ENCODE measurements around the gene ACO1.

ACO1 gene

DNA sequence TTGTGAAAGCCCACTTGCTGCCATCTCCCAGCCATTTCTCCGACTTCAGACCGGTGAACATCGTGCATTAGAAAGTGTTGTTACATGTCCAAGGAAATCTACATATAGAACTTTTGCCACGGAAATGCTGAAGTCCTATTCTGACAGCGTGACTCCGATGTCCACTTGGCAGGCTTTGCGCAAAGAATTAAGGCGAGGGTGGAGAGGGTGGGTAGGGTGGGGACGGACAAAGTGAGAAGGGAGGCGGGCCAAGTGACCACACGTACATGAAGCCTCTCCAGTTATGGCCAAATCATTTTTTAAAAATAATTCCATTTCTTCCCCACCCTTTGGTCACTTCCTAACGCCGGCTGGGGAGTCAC is 460 bp upstream of the ACO1 start:
- no peak for DNase-seq

DNA sequence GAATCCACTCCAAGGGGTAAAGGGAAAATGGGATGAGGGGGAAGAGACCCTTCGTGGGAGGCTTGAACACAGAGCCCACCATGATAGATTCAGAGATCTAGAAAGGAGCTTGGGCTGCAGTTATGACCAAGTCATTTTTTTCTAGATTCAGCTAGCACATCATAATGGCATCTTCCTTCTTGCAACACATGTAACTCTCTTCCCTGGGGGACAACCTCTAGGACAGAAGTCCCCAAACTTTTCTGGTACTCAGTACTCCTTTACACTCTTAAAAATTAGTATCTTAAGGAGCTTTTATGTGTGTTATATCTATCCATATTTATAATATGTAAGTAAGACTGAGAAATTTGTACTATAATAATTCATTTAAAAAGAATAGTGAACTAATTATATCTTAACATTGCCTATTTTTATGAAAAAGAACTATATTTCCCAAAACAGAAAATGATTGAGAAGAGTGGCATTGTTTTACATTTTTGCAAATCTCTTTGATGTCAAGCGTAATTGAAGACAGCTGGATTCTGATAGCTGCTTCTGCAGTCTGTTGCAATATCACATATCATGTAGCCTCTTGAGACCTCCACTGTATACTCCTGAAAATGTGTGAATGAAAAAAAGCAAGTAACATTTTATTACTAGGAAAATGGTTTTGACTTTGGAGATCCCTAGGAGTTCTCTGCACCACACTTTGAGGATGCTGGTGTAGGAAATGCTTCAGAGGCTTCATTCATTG is 875 bp downstream of the ACO1 start:
- DNase-seq, result no peak

DNA sequence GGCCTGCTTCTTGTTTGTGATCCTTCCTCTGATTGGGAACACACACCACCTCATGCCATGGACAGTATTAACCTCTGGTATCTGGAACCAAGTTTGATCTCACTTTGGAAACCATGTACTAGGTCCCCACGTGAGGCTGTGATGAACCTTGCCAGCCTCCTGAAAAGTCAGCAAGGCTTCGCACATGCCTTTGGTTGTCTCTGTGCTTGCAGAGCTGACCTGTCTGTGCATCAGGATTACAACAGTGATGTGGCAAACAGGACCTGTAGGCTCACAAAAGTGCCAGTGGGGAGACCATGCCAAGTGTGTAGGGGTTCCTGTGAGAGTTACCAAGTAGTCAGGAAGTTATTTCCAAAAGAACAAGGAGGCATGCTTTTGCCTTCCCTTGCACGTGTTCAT is 1.4 kb downstream of the ACO1 start:
- no peak for DNase-seq

DNA sequence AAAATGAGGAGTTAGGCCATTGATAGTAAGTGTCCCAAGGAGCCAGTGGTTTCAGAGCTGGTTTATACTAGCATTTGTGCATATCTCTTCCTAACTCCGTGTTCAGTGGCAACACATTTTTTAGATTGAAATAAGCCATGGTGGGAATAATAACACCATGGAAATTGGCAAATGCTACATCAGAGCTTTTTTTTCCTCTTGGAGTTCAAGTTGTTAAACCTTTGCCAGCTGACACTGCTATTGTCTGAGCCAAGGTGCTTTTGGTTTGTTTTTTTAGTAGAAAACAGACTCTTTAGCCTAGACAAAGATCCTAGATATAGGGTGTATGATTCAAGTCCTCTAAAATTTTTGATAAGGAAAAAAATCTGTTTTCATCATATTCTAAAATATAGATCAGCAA is 2.8 kb downstream of the ACO1 start:
- DNase-seq, result no peak

DNA sequence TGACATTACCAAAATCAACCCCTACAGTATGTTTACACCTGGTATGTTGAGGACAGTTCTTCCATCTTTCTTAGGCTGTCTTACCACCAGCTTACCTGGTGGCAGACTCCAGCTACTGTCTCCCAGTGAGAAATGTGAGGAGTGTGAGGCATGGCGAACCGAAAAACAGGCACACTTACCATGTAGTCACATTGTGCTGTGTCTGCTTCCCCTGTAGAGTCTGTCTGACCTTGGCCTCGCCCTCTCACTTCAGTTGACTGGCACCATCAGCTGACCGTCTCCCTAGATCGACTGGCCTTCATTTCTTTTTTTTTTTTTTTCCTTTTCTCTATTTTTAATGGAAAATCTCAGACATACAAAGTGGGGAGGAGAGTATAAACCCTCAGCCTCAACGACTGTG is 4.9 kb downstream of the ACO1 start:
- no peak for DNase-seq

DNA sequence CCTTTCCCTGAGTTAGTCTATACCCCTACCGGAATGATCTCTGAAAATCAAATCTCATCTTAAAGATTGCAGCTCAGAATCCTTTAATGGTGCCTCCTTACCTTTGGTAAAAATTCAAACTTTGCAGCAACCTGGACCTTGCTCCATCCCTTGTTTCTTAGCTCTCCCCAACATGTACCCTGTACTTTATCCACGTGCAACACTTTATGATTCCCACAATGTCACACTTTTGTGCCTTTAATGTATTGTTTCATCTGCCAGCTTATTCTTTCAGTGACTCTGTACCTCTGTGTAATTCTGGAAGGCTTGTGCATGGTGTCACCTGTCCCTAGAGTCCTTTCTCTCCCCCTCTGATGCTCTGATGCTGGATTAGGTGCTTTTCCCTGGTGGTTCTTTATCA is 9.5 kb downstream of the ACO1 start:
- no peak for DNase-seq

DNA sequence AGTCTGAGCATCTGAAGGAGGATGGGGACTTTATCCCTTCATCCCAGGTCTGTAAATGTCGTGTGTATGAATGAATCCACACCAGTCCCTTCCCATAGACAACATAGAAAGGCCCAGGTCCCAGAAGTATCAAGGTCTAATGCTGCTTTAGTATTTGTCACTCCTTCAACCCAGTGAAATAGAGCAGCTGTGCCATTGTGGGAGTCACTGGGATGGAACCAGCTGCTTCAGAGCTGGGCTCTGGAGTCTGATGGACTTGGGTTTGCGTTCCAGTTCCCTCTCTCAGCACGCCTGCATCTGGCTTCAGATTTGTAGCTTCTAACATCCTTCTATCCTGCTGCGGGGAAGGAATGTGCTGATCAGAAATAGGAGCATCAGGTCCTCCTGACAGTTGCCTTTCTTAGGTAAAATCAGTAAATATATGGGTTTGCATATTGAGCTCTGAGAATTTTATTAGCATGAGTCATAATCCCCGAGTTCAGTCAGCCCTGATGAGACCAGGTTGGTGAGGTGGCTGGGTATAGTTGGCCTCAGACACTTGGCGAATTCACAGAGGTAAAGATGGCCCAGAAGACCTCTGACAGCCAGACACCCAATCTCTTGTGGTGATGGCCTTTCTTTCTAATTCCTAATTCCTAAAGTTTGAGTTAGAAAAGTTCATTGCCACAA is 10.1 kb downstream of the ACO1 start:
- no peak for DNase-seq

DNA sequence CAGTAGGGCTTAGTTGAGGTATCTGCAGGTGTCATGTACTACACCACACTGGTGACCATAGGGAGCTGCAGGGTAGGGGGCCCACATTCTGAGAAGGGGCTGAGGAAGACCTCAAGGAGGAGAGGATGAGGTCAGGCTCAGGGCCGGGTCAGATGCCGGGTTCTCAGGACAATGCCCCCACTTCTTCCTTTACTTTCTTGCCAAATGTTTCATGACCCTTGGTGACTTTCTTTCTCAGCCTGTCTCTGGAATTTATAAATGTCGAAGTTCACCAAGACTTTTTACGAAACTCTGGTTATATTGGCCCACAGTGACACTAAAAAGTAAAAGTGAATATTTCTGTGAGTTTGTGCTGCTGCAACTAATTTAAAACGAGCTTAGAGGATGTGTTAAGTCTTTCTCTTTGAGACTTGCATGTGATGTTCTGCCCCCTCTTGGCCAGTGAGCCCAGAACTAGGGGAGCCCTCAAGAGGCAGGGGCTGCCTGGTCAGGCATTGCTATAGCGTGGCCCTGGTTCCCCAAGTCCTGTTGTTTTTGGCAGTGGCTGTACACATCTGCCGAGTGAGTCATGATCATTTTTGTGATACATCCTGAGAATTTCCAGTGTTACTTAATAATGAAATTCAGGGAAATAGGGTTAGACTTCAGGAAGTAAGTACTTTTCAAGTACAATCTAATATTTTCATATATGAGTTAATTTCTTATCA is 11.2 kb downstream of the ACO1 start:
- DNase-seq, result no peak

DNA sequence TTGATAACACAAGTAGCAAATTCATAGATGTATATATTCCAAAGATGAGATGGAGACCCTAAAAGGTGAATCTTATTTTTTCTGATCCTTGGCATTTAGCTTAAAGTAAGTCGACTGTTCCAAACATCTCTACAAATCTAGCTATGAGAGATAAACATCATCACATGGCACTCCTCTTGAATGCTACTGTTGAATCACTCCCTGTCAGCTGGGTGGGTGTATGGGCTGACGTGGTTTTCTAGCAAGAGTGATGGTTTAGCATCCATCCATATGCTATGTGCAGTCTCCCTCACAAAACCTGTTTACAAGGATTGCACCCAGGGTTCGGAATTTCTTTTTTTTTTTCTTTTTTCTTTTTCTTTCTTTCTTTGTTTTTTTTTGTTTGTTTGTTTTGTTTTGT is 13.8 kb downstream of the ACO1 start:
- DNase-seq, result no peak

DNA sequence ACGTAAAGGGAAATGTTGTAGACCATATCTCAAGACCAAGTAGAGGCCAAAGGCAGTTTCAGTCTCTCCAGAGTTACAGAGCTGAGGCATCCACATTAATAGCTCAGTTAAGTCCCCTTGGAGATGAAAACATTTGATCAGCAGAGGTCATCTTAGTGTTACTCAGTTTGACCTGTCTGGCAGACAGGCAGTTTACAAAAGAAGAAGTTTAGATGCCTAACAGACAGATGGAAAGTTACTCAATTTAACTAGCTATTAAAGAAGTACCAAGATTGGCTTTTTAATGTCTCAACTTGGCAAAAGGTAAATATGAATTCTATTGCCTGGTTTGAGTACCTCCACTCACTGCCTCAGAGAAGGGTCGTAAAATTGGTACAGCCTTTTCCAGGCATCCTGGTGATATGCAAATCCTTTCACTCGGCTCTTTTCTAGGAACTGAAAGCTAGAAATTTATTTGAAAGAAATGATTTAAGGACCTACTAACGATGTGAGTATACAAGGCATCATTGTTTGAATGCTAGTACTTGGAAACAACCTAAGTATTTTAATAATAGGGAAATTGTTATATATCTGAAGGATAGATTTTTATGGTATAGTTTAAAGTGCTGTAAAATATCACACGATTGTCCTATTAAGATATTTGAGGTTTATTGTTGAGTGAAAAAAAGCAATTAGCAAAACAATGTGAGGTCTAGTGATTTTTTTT is 14.8 kb downstream of the ACO1 start:
- DNase-seq, result no peak

DNA sequence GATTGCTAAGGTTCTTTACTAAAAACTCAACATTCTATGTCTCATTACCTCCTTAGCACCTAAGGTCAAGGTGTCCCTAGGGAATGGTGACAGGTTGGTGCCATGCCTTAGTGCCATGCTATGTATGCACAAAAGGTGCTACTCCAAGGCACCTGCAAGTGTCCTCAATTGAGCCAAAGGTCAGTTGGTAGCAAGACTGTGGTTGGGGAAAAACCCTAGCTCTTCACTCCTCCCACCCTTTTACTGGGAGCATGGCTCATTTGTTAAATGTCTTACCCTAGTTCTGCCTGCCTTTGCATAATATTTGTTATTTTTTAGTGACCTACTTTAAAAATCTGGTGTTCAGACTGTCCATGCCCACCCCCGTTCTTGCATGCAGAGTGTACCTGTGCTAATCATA is 17.0 kb downstream of the ACO1 start:
- DNase-seq, result no peak

DNA sequence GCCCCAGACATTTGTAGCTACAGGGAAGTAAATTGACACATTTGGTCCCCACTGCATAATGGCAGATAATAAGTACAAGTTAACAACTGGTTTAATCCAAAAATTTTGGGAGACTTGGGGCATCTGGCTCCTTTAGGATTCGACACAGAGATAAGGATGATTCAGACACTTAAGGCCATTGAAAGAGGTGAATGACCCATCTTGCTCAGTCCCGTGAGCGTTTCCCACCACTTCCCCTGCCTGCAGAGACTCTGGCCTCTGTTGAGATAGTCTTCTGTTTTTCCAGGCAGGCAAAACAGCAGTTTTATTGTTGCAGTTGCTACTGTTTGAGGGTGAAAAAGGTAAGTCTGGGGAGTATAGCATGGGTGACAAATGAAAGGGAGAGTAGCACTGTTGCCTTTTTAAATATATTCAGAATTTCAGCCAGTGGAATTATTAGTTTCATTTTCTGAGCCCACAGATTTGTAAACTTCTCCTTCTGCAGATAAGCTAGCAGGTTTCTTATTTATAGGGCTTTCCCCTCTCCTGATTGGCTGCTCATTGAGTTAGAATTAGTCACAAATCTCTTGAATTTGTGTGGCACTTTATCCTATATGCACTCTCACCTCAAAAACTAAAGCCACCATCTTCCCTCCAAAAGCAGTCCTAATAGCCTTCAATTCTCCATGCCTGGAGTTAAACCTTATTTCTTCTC is 19.3 kb downstream of the ACO1 start:
- no peak for DNase-seq

DNA sequence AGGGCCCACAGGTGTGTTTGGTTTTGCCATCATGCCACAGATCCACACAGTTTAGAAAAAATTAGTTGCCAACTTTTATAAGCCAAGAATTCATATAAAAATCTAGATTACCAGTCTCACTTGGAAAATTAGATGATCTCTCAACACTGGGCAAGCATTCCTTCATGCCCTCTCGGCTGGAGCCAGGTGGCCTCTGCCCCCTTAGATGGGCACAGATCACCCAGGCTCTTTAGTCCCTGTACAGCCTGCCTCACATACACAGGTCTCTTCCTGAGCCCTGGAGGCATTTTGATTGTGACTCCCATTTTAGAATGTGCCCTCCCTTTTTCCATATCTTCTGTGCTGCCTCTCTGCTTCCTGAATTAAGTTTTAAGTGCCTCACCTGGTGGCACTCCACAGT is 20.0 kb downstream of the ACO1 start:
- no peak for DNase-seq

DNA sequence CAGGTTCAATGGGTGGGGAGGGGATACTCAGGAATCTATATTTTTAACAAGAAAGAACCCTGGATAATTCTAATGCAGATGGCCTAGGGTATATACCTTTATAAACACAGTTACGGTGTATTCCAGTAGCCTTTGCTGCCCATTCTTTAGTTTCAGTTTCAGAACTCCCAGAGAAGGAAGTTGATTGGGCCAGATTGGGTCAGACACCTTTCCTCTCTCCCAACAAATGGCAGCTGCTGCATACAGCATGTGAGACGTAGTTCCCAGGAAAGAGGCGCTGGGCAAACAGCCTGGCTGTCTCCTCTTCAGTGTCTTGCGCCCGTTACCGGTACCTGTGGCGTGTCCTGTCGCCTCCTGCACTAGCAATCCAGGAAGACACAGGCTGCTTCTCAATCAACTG is 20.4 kb downstream of the ACO1 start:
- no peak for DNase-seq

DNA sequence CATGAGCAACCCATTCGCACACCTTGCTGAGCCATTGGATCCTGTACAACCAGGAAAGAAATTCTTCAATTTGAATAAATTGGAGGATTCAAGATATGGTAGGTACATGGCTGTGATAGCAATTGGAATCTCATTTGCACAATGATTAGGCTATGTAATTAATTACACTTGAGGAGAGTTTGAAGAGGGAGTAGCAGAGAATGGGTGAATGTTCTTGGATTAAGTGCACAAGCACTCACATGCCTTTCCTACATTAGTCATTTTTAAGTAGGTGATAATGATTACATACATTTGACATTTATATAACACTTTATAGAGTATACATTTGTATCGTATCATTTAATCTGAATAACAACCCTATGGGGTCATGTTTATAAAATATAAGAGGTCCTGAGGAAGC is 21.1 kb downstream of the ACO1 start:
- no peak for DNase-seq

DNA sequence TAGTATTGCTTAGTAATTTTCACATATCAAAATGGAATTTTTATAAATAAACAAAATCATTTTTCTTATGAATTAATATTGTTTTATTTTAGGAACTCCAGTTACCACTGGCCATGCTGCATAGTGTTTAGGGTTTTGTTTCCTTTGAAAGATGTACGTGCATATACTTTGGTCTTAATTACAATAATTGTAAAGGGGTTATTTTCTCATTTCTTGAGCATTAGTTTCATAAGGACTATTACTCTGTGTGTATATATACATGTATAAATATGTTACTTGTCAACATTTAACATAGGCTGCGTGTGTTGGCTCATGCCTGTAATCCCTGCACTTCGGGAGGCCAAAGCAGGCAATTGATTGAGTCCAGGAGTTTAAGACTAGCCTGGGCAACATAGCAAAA is 21.6 kb downstream of the ACO1 start:
- DNase-seq, result no peak

DNA sequence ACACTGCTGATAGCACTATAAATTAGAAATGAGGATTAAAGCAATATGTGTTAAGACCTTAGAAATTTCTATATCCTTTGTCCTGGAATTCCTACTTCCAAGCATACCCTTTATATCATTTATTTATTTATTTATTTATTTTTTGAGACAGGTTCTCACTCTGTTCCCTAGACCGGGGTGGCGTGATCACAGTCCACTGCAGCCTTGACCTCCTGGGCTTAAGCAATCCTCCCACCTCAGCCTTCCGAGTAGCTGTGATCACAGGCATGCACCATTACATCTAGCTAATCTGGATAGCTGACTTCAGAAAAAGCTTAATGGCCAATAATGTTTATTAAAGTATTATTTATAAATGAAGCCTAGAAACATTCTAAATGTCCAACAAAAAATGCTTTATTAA is 27.3 kb downstream of the ACO1 start:
- no peak for DNase-seq

DNA sequence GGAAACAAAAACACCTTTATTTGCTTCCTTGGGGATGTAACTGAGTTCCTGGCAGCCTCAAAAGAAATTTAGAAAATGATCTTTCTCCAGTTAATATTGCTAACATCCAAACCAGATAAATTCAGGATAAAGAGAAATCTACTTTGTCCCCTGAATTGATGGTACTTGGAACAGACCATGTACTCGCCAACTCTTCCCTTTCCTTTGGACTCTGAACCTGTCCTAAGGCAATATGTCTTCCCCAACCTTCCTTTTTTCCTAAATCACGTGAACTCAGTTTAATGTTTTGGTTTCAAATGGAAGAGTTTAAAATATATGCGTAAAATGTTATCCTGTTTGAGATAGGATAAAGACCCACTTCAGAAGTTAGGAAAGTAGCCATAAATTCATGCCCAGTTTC is 28.0 kb downstream of the ACO1 start:
- DNase-seq, result no peak

DNA sequence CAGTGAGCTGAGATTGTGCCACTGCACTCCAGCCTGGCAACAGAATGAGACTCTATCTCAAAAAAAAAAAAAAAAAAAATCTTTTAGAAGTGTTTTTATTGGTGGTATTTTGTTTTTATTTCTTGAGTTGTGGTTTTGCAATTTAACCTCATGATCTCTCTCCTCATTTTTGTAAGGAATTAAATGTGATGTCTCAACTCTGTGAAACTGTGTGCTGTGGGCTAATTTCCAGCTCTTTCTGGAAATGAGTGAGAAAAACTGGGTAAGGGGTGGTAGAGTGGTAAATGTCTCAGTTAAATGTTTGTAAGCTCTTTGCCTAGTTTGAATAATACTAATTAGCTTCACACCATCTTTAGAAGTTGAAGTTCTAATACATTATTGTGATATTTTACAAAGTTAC is 29.0 kb downstream of the ACO1 start:
- no peak for DNase-seq

DNA sequence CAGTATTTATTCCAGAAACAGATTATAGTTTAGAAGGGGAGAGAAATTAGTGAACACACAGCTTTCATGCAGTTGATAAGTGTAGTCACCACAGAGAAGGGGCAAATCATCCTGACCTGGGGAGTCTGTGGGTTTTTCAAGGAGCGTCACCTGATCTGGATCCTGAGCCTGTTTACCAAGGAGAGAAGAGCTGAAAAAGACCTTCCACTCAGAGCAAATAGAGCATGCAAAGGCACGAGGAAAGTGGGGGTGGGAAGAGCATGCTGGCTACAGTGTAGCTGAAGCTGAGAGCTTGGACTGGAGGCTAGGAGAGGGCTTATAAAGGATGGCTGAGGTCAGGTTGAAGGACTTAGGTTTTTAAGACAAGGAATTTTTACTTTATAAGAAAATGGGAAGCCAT is 30.4 kb downstream of the ACO1 start:
- no peak for DNase-seq

DNA sequence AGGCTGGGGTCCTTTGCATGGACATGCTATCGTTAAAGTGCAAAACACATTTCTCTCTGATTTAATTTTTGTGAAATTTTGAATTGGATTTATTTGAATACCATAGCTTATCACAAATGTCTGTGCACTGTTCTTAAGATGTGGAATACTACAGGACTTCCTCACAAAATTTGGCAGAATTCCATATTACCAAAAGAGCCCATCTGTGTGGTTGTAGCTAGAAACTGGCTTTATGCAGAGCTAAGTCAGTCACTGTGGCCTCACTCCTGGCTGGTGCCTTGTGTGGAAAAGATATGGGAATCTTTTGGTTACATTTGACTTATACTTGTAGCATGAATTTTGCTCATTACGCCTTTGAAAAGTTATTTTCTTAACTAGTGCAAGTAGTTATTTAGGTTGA is 35.5 kb downstream of the ACO1 start:
- DNase-seq, result no peak

DNA sequence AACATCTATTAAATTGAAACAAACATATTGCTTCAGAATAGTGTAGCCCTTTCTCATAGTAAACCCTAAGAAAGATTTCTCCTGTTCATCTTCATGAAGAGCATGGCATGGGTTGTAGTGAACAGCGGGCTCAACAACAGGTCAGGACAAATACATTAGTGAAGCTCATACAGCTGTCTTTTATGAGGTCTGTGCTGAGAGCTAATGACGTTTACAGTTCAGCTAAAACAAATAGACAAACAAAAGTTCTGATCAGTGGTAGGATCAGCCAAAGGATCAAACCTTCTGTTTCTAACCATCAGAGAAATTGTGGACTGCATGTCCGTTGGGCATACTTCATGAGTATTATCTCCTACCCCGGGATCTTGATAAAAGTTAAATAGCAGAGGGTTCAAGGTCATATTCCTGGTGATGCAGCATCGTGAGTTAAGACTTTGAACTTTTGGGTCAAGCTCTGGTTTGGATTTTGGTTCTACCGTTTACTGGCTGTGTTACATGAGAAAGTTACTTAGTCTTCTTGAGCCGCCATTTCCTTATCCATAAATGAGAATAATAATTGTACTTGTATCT is 37.9 kb downstream of the ACO1 start:
- DNase-seq, result no peak

DNA sequence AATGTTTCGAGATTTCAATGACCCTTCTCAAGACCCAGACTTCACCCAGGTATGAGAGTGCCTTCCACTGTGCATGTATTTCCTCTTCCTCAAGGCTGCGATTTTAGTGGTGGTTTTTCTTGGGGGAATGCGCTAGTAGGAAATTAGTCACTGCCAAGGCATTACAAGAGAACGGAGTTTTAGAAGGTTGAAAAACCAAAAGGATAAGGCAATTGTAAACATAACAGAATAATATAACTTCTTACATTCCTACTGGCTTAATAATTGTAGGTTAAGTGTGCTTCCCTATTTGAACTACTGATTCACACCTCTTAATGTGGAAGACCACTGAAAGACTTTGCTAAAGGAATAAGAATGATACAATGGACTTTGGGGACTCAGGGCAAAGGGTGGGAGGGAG is 38.9 kb downstream of the ACO1 start:
- no peak for DNase-seq
